A549 (cell line): ENCODE results near the gene TMEM141.
"Not testable (repeated sequence)": the region's sequence is repeated elsewhere in the genome, so short reads cannot be mapped to it uniquely, and the experiment has no call there.

Experiments
- CHD4 ChIP-seq: fragments of 200-600 bp; sonication (generic); IDR thresholded peaks from 2 replicates; pipeline ENCODE4 v1.6.1; 2016; ENCODE audit warnings: antibody characterized with exemption, mild to moderate bottlenecking, borderline replicate concordance
- CTCF ChIP-seq: fragments of >200 bp; sonication (Bioruptor Twin); formaldehyde crosslinking; IDR thresholded peaks from 3 replicates; pipeline ENCODE4 v1.5.1; 2016
- PBX3 ChIP-seq: IDR thresholded peaks from 2 replicates; pipeline ENCODE4 v1.6.1; 2012
- ZC3H11A ChIP-seq: fragments of 450-650 bp; IDR thresholded peaks from 2 replicates; pipeline ENCODE4 v1.6.1; 2014; ENCODE audit warnings: antibody characterized with exemption, mild to moderate bottlenecking
- TF ChIP-seq, protein P1 (sequence below): IDR thresholded peaks from 2 replicates; pipeline ENCODE4 v1.6.1; 2012

DNA sequence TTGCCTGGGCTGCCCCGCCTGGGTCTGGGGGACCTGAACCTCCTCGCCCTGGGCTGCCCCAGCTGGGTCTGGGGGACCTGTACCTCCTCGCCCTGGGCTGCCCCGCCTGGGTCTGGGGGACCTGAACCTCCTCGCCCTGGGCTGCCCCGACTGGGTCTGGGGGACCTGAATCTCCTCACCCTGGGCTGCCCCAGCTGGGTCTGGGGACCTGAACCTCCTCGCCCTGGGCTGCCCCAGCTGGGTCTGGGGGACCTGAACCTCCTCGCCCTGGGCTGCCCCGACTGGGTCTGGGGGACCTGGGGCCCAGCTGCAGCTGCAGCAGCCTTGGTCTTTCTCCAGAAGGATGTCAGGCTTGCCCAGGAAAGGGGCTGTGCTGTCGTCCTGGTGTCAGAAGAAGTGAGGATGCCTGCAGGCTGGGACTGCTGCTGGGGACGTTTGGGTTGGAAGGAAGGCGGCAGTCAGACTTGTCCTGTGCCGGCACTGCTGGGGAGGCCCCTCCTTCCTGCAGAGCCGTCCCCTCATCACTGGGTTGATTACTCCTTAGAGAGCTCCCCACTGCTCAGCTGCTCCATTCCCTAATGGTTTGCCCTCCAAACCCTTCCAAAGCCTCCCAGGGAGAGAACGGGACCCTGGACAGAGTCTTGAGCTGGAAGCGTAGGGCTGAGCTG is 42.4 kb downstream of the TMEM141 start:
- not testable (repeated sequence) for TF ChIP-seq CTCF, CHD4, PBX3, ZC3H11A
- TF ChIP-seq, protein P1, sequence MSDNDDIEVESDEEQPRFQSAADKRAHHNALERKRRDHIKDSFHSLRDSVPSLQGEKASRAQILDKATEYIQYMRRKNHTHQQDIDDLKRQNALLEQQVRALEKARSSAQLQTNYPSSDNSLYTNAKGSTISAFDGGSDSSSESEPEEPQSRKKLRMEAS: not testable (repeated sequence)
